HG03378 (cell line): Measurements from ENCODE around the gene CYP2E1.
"Not testable (repeated sequence)": the region's sequence is repeated elsewhere in the genome, so short reads cannot be mapped to it uniquely, and the experiment has no call there.

Source experiments
- ATAC-seq: cut with Tn5 transposase; IDR thresholded peaks from one replicate; pipeline ENCODE4 v1.9.1; 2021; ENCODE audit warnings: mild to moderate bottlenecking, moderate library complexity; ENCODE audit not compliant: unreplicated experiment

CYP2E1 gene

DNA sequence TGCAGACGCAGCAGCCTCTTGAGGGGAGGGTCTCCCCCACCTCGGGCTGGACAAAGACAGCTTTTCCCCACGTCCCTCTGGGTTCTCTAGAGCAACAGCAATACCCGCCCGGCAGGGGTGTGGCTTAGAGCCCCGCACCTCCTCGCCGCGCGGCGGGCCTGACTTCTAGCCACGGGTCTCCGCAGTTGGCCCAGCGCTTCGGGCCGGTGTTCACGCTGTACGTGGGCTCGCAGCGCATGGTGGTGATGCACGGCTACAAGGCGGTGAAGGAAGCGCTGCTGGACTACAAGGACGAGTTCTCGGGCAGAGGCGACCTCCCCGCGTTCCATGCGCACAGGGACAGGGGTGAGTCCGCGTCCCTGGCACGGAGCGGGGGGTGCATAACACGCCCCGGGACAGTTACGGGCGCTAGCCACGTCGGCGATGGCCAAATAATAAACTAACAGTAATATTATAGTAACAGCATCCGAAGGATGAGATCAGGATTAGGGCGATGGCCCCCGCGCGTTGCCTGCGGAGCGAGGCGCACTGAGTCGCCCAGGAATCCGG, 1.2 kb downstream of the CYP2E1 start:
- ATAC-seq: no peak

DNA sequence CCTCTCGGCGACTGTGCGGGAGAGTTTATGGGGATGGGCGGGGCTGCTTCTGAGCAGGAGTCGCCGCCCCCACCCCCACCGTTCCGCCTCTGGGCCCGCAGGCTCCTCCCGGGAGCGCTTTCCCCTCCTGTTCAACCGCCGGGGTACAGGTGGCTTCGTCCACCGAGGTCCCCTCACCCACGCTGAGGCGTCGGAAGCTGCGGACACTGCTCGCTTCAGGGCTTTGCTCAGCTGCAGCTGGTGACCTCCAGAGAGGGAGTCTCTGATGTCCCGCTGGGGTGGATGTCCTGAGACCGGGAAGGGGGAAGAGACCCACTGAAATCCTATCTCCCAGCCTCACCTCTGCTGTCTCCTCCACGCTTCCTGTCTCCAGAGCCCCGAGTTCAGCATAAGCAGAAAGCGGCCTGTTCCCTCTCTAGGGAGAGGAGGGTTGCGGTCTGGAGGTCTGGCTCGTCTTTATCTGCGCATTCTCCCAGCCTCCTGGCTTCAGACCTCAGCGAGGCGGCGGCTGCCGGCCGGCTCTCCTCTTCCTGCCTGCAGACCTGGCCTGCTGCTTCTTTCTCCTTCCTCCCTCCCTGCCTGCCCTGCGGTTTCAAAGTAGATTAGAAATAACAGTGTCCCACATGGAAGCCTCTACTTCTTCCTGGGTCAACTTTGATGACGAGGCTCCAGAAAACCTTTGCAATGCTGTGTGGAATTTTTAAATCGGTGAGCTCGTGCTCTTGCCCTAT, 1.8 kb downstream of the CYP2E1 start:
- no peak for ATAC-seq

- no peak for ATAC-seq
These were observed 2.4 kb downstream of the CYP2E1 start for GRCh38 chr10:133529576-133529946.

GRCh38 chr10:133530506-133530905, 3.3 kb downstream of the CYP2E1 start:
- no peak for ATAC-seq

GRCh38 chr10:133532871-133533270, 5.7 kb downstream of the CYP2E1 start:
- ATAC-seq: no peak

GRCh38 chr10:133534417-133534816, 7.3 kb downstream of the CYP2E1 start:
- ATAC-seq: no peak

- no peak for ATAC-seq
These were observed 9.0 kb downstream of the CYP2E1 start for GRCh38 chr10:133536198-133536597.

DNA sequence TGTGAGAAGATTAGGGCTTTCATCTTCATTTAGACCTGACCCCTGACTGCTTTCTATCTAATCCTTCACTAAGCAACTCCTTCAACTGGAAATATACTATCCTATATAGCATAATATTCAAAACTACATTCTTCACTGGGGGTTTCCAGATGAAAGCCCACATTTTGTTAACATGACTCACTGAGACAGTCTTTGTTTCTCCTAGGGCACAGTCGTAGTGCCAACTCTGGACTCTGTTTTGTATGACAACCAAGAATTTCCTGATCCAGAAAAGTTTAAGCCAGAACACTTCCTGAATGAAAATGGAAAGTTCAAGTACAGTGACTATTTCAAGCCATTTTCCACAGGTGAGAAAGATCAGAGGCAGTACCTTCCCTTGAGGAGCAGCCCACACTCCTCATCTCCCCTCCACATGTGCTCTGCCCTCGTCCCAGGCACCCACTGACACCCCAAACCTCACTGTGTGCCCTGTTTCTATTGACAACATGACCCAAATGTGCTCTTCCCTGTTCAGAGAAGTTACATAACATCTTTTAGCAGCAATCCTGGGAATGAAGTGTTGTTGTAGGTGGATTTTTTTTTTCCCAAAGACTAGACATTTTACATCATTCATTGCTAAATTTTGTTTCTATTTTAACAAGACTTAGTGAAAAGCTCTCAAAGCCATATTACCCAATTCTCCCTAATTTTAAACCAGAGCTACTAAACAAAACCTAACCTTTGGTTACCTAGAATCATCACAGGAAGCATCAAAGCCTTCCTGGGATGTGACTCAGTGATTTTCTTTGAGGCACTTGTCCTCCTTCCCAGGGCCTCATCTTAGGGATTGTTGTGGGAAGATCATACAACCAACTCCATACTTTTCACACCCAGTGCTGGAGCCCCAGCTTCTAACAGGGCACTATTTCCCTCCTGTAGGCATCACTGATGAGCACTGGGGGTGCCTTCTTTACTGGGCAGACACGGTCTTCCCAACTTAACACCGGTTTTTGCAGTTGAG, 10.7 kb downstream of the CYP2E1 start:
- ATAC-seq: no peak

- not testable (repeated sequence) for ATAC-seq
These were observed 14.3 kb downstream of the CYP2E1 start for GRCh38 chr10:133541441-133541975.

- no peak for ATAC-seq
These were observed 17.3 kb downstream of the CYP2E1 start for GRCh38 chr10:133544506-133544905.

DNA sequence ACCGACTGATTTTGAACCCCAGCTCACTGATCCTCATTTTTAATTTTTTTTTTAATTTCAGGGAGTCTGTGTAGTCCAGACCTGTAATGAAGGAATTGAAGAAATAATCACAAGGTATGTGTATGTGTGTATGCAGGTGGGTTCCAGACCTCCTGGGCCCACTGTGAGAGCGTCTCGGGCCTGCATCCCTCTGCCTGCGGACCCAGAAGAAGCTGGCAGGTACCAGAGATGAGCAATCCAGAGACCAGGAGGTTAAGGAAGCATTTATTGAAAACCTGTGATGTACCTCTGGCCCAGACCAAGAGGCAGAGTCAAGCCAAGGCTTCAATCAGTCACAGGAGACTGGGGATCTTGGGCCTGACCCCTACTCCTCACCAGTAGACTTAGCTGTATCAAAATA, 27.4 kb downstream of the CYP2E1 start:
- ATAC-seq: no peak

- no peak for ATAC-seq
These were observed 28.4 kb downstream of the CYP2E1 start for GRCh38 chr10:133555521-133555920.

DNA sequence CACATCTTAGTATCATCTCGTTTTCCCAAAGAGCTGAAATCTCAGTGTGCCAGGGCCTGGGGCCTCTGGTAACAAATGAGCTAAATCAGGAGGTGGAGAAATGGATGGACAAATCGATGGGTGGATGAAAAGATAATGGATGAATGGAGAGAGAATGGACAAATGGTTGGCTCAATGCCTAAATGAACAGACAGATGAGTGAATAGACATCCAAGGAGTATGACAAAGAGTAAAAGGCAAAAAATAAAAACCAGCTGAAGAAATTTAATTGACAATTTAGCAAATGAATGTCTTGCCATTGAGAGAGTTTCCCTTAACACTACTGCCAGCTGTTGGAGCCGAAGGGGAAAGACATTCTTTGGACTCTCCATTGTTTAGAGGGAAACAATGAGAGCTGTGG, 30.2 kb downstream of the CYP2E1 start:
- ATAC-seq: no peak

- no peak for ATAC-seq
These were observed 32.1 kb downstream of the CYP2E1 start for GRCh38 chr10:133559216-133559615.

DNA sequence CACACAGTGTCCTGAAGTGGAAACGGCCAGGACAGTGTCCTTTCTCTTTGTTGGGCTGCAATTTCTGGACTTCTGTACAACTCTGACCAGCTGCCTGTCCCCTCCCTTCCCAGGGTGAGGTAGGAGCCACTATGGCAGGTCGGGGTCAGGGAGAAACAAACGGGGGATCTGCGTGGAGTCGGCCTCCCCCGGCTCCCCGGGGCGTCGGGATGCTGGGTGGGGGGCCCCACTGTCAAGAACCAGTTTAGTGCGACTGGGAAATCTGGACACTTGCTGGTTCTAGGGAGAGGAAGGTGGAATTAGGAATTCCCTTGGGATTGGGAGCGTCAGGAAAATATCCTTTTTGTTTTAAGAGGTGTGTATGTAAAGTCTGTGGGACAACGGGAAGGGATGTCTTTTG, 37.7 kb downstream of the CYP2E1 start:
- no peak for ATAC-seq

DNA sequence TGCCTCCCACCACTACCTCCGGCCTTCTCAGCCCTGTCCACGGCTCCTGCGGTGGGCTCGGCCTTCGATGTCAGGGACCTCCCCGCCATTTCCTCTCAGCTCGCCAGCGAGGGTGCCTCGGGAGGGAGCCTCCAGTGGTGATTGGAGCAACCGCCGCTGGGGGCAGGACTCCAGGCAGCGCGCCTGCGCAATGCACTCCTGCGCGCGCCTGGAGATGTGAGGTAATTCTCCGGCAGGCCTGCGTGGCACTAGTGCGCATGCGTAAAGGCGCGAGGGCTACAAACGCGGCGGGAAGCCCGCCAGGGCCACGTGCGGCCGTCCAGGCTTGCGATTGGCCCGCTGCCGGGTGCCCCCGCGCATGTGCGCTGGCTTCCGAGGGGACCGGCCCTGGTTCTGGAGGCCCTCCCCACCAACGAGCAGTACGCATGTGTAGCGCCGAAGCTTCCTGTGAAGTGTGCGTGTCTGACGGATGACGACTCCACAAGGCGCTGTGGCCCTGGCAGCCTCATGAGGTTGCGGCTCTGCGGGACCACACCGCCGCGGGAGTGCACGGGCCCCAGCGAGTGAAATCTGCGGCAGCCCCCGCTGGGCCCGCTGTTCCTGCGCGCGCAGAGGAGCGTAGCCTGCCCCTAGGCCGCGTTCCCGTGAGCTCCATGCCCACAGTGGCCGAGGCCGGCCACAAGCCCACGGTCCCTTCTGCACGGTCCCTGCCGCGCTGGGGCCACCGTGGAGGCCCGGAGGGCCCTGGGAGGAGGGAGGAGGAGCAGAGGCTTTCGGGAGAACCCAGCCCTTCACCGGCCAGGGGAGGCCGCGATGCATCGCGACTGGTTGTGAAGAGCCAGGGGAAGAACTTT, 38.5 kb downstream of the CYP2E1 start, which contains the start of gene SYCE1:
TSS of gene SYCE1 (minus strand) at position 143 of the 854 bp plus-strand sequence. CDS start at position 89, 54 bp downstream.
- ATAC-seq: no peak

GRCh38 chr10:133567119-133567518, 40.0 kb downstream of the CYP2E1 start:
- no peak for ATAC-seq

DNA sequence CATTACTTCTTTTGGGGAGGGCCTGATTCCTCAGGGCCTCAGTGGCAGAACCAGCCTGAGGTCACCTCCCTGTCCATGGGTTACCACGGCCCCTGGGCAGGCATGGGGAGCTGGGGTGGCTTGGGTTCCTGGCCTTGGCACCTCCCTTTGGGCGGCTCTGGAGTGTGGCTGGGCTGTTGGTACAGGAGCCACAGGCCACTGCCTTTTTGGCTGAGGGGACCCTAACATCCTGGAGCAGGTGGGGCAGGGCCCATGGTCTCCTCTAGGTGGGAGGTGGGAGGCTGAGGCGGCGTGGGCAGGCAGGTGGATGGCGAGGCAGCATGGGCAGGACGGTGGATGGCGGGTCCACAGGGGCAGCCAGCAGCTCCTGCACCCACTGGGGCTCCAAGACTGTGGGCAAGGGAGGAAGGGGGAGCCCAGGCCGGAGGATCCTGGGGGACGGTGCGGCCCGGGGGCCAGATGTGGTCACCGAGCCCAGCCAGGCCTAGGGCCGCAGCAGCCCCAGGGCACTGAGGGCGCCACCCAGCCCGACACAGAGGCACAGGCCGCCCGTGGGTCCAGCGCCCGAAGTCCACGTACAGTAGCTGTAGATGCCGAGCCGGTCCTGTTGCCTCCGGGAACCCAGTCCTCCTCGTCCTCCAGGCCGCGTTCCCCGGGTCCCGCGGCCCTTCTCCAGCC, 40.6 kb downstream of the CYP2E1 start:
- ATAC-seq: no peak

DNA sequence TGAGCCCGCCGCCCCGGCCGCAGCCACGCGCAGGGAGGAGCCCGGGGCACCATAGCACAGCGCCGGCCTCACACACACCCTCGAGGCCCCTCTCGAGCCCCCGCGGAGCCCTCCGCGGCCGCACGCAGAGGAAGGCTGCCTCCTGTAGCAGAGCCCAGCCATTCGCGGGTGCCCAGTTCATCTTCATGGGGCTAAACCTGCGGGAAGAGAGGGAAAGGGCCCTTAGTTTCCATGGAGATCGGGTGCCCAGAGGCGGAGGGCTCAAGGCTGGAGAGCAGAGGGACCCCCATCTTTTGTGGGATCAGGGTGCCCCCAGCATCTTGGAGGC, 41.1 kb downstream of the CYP2E1 start:
- ATAC-seq: no peak
